ENCODE data around the gene CADPS. TPM values are rescaled to one million over a fixed set of nuclear protein-coding genes. Genes with fewer than 3 reads are reported as not detected.

CADPS gene
- total and polyA plus RNA-seq, 2 experiments from 2014 or later, result 49.2 to 63.8 TPM

- Histone ChIP-seq H3K36me3 (no peaks in the 10 kb centered on the region), H3K27ac (no peak overlapping the region), H3K9me3 (ENCODE audit: low read depth) (no peaks in the 10 kb centered on the region), H3K4me3 (no peak overlapping the region), H3K27me3 (no peaks in the 10 kb centered on the region), H3K4me1 (ENCODE audit: low read depth) (peaks cover 3% of the 10 kb centered on the region)
- DNase-seq (ENCODE audit: low read depth in 1 of 2, low spot score in 1 of 2), result no peak
- TF ChIP-seq, protein P1, sequence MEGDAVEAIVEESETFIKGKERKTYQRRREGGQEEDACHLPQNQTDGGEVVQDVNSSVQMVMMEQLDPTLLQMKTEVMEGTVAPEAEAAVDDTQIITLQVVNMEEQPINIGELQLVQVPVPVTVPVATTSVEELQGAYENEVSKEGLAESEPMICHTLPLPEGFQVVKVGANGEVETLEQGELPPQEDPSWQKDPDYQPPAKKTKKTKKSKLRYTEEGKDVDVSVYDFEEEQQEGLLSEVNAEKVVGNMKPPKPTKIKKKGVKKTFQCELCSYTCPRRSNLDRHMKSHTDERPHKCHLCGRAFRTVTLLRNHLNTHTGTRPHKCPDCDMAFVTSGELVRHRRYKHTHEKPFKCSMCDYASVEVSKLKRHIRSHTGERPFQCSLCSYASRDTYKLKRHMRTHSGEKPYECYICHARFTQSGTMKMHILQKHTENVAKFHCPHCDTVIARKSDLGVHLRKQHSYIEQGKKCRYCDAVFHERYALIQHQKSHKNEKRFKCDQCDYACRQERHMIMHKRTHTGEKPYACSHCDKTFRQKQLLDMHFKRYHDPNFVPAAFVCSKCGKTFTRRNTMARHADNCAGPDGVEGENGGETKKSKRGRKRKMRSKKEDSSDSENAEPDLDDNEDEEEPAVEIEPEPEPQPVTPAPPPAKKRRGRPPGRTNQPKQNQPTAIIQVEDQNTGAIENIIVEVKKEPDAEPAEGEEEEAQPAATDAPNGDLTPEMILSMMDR (IDR thresholded peaks at IDR 0.05; ENCODE audit: low read depth, low read length), result no peak
These were observed 71.9 kb downstream of the CADPS start for GRCh38 chr3:62803276-62803675.

- no peak overlapping the region for H3K4me3 ChIP-seq
- TF ChIP-seq, protein P1 (IDR thresholded peaks at IDR 0.05; ENCODE audit: low read depth, low read length), result no peak
- no peak overlapping the region for H3K27ac ChIP-seq
- H3K36me3 ChIP-seq, result no peaks in the 10 kb centered on the region
- no peak for DNase-seq (ENCODE audit: low read depth in 1 of 2, low spot score in 1 of 2)
- no peaks in the 10 kb centered on the region for H3K27me3 ChIP-seq
- H3K9me3 ChIP-seq (ENCODE audit: low read depth), result no peaks in the 10 kb centered on the region
- no peaks in the 10 kb centered on the region for H3K4me1 ChIP-seq (ENCODE audit: low read depth)
These were observed 77.2 kb downstream of the CADPS start for GRCh38 chr3:62798000-62798399.

- no peak for DNase-seq (ENCODE audit: low read depth in 1 of 2, low spot score in 1 of 2)
- no peak overlapping the region for H3K27ac ChIP-seq
- H3K4me3 ChIP-seq, result no peak overlapping the region
- H3K27me3 ChIP-seq, result no peaks in the 10 kb centered on the region
- H3K4me1 ChIP-seq (ENCODE audit: low read depth), result no peaks in the 10 kb centered on the region
- TF ChIP-seq, protein P1 (IDR thresholded peaks at IDR 0.05; ENCODE audit: low read depth, low read length), result no peak
- no peaks in the 10 kb centered on the region for H3K36me3 ChIP-seq
- H3K9me3 ChIP-seq (ENCODE audit: low read depth), result no peaks in the 10 kb centered on the region
These were observed 78.1 kb downstream of the CADPS start for GRCh38 chr3:62797132-62797531.

DNA sequence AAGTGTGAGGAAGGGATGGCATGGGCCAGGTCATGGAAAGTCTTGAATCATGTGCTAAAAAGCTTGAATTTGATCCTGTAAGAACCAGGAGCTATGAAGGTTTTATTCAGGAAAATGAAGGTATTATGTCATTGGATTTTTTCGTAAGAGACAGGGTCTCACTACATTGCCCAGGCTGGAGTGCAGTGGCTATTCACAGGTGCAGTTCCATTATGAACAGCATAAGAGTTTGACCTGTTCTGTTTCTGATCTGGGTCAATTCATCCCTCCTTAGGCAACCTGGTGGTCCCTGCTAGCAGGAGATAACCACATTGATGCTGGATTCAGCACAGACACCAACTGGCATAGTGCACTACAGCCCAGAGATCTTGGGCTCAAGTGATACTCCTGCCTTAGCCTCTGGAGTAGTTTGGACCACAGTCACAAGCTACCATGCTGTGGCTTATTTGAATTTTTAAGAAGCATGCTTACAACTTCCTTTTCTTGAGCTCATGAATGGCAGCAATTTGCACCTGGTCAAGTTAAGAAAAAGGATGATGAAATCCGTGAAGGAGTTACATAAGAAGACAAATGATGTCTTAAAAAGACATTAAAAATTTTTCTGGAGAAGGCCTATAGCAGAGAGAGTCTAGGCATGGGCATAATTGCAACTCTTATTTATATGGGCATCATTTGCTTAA, 79.1 kb downstream of the CADPS start:
- Histone ChIP-seq H3K4me3 (no peak overlapping the region), H3K36me3 (no peaks in the 10 kb centered on the region), H3K9me3 (ENCODE audit: low read depth) (no peaks in the 10 kb centered on the region), H3K4me1 (ENCODE audit: low read depth) (no peaks in the 10 kb centered on the region), H3K27ac (no peak overlapping the region), H3K27me3 (no peaks in the 10 kb centered on the region)
- DNase-seq (ENCODE audit: low read depth in 1 of 2, low spot score in 1 of 2), result no peak
- TF ChIP-seq, protein P1 (IDR thresholded peaks at IDR 0.05; ENCODE audit: low read depth, low read length), result no peak

GRCh38 chr3:62793946-62794345, 81.3 kb downstream of the CADPS start:
- DNase-seq (ENCODE audit: low read depth in 1 of 2, low spot score in 1 of 2), result no peak

More at GRCh38 chr3:62793946-62794345, 81.3 kb downstream of the CADPS start:
- no peak overlapping the region for H3K4me3 ChIP-seq
- H3K27me3 ChIP-seq, result no peaks in the 10 kb centered on the region
- no peaks in the 10 kb centered on the region for H3K4me1 ChIP-seq (ENCODE audit: low read depth)
- H3K27ac ChIP-seq, result no peak overlapping the region
- H3K9me3 ChIP-seq (ENCODE audit: low read depth), result no peaks in the 10 kb centered on the region
- no peaks in the 10 kb centered on the region for H3K36me3 ChIP-seq
- TF ChIP-seq, protein P1 (IDR thresholded peaks at IDR 0.05; ENCODE audit: low read depth, low read length), result no peak
